KBM-7 (cell line): ENCODE results near the gene HHAT.
"Not testable (repeated sequence)": the region's sequence is repeated elsewhere in the genome, so short reads cannot be mapped to it uniquely, and the experiment has no call there.

Experiments used
- DNase-seq: peaks from one replicate; pipeline ENCODE4 v3.0.0-alpha.2; 2015
- in situ Hi-C: fragments of 300-500 bp; cut with MboI; formaldehyde crosslinking; loops from 2 replicates; pipeline ENCODE4 v1.14.3; 2020; ENCODE audit warnings: low sequenced_read_pairs, low pct_unique_long_range_greater_than_20kb, mixed read lengths

Gene HHAT

GRCh38 chr1:210415846-210416448 lies 87.2 kb downstream of the HHAT start:
- in situ Hi-C loops, result loop anchor here (25.0 kb wide), 2 partner anchors 279 to 721 kb away; partner anchors contain the start of gene KCNH1
- DNase-seq, result no peak

- DNase-seq, result no peak
- in situ Hi-C loops, result loop anchor here (25.0 kb wide), 2 partner anchors 279 to 721 kb away; partner anchors contain the start of gene KCNH1
Observed at GRCh38 chr1:210416681-210417080, 88.0 kb downstream of the HHAT start.

GRCh38 chr1:210417881-210418280 lies 89.2 kb downstream of the HHAT start:
- no peak for DNase-seq
- in situ Hi-C loops, result loop anchor here (25.0 kb wide), 2 partner anchors 281 to 719 kb away; partner anchors contain the start of gene KCNH1

- in situ Hi-C loops, result loop anchor here (25.0 kb wide), 2 partner anchors 282 to 718 kb away; partner anchors contain the start of gene KCNH1
- no peak for DNase-seq
Observed at GRCh38 chr1:210418863-210419650, 90.4 kb downstream of the HHAT start.

- in situ Hi-C loops, DNase-seq: not testable (repeated sequence)
Observed at GRCh38 chr1:210426696-210427095, 98.0 kb downstream of the HHAT start.

- no peak for DNase-seq
- in situ Hi-C loops, result no loop called here
Observed at GRCh38 chr1:210428696-210429095, 100.0 kb downstream of the HHAT start.

GRCh38 chr1:210434223-210434622 lies 105.5 kb downstream of the HHAT start:
- in situ Hi-C loops, result no loop called here
- DNase-seq, result no peak

GRCh38 chr1:210437111-210437510 lies 108.4 kb downstream of the HHAT start:
- in situ Hi-C loops, result no loop called here

GRCh38 chr1:210437781-210438180 lies 109.1 kb downstream of the HHAT start:
- in situ Hi-C loops, result no loop called here
- DNase-seq, result no peak

More at GRCh38 chr1:210437111-210437510, 108.4 kb downstream of the HHAT start:
- DNase-seq, result no peak

GRCh38 chr1:210438928-210439841 lies 110.5 kb downstream of the HHAT start:
- DNase-seq, result no peak
- in situ Hi-C loops, result no loop called here

GRCh38 chr1:210440081-210440480 lies 111.4 kb downstream of the HHAT start:
- DNase-seq, result no peak
- in situ Hi-C loops, result no loop called here

GRCh38 chr1:210441028-210441427 lies 112.3 kb downstream of the HHAT start:
- DNase-seq, result no peak
- in situ Hi-C loops, result no loop called here

GRCh38 chr1:210445485-210445884 lies 116.8 kb downstream of the HHAT start:
- no peak for DNase-seq
- in situ Hi-C loops, result no loop called here

- in situ Hi-C loops, result no loop called here
Observed at GRCh38 chr1:210445931-210446330, 117.2 kb downstream of the HHAT start.

GRCh38 chr1:210446479-210446878 lies 117.8 kb downstream of the HHAT start:
- DNase-seq, result peak; percentile 12
- in situ Hi-C loops, result no loop called here

More at GRCh38 chr1:210445931-210446330, 117.2 kb downstream of the HHAT start:
- DNase-seq, result no peak

- no peak for DNase-seq
- in situ Hi-C loops, result no loop called here
Observed at GRCh38 chr1:210447456-210448057, 118.9 kb downstream of the HHAT start.

- in situ Hi-C loops, result no loop called here
- DNase-seq, result peak; percentile 35
Observed at GRCh38 chr1:210448297-210448892, 119.7 kb downstream of the HHAT start.

- no peak for DNase-seq
- in situ Hi-C loops, result no loop called here
Observed at GRCh38 chr1:210455840-210456603, 127.3 kb downstream of the HHAT start.
